ENCODE measurements around the gene SMC6.

- TF ChIP-seq POLR2AphosphoS5 (IDR thresholded peaks at IDR 0.05; ENCODE audit: low read depth, low read length) (no peak), SIN3A (IDR thresholded peaks at IDR 0.05; ENCODE audit: borderline replicate concordance, insufficient read depth, low read length) (no peak), FOXP2 (optimal IDR thresholded peaks at IDR 0.05; ENCODE audit: borderline replicate concordance, extremely low read depth, extremely low read length, insufficient read depth) (no peak)
- TF ChIP-seq, protein P1, sequence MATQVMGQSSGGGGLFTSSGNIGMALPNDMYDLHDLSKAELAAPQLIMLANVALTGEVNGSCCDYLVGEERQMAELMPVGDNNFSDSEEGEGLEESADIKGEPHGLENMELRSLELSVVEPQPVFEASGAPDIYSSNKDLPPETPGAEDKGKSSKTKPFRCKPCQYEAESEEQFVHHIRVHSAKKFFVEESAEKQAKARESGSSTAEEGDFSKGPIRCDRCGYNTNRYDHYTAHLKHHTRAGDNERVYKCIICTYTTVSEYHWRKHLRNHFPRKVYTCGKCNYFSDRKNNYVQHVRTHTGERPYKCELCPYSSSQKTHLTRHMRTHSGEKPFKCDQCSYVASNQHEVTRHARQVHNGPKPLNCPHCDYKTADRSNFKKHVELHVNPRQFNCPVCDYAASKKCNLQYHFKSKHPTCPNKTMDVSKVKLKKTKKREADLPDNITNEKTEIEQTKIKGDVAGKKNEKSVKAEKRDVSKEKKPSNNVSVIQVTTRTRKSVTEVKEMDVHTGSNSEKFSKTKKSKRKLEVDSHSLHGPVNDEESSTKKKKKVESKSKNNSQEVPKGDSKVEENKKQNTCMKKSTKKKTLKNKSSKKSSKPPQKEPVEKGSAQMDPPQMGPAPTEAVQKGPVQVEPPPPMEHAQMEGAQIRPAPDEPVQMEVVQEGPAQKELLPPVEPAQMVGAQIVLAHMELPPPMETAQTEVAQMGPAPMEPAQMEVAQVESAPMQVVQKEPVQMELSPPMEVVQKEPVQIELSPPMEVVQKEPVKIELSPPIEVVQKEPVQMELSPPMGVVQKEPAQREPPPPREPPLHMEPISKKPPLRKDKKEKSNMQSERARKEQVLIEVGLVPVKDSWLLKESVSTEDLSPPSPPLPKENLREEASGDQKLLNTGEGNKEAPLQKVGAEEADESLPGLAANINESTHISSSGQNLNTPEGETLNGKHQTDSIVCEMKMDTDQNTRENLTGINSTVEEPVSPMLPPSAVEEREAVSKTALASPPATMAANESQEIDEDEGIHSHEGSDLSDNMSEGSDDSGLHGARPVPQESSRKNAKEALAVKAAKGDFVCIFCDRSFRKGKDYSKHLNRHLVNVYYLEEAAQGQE (IDR thresholded peaks at IDR 0.05; ENCODE audit: insufficient read depth in 1 of 2, low read depth in 2 of 2, low read length in 2 of 2), result no peak
Observed at GRCh38 chr2:17672583-17673317, 80.9 kb downstream of the SMC6 start.
